ENCODE data around the gene C2orf76. TPM values are rescaled to one million over a fixed set of nuclear protein-coding genes. Genes with fewer than 3 reads are reported as not detected.

Gene C2orf76
- polyA plus RNA-seq, 1 donor from 2014 or later, result 37.7 TPM

GRCh38 chr2:119316066-119316465 lies 50.6 kb downstream of the C2orf76 start:
- Histone ChIP-seq H3K9ac (ENCODE audit: low read length) (no peak overlapping the region), H3K27ac (ENCODE audit: low read length) (no peak overlapping the region), H3K9me3 (ENCODE audit: low read length) (no peaks in the 10 kb centered on the region), H3K4me2 (ENCODE audit: low read length) (no peak overlapping the region), H2AFZ (ENCODE audit: low read depth, low read length) (no peak overlapping the region), H3K79me2 (replicated peaks; ENCODE audit: insufficient read depth, low read length) (no peaks in the 10 kb centered on the region), H3K9me2 (ENCODE audit: insufficient read depth, low read length) (no peaks in the 10 kb centered on the region), H3K4me3 (ENCODE audit: low read length) (no peak overlapping the region), H3F3A (ENCODE audit: insufficient read depth, low read length, poor library complexity, severe bottlenecking) (no peaks in the 10 kb centered on the region), H4K20me1 (ENCODE audit: insufficient read depth) (no peaks in the 10 kb centered on the region), H3K36me3 (ENCODE audit: insufficient read depth, low read length) (no peaks in the 10 kb centered on the region), H3K27me3 (ENCODE audit: insufficient read depth, low read depth, low read length) (no peaks in the 10 kb centered on the region)
- TF ChIP-seq SMC3 (conservative IDR thresholded peaks at IDR 0.05; ENCODE audit: poor library complexity) (no peak), EP300 (conservative IDR thresholded peaks at IDR 0.05; ENCODE audit: poor library complexity, severe bottlenecking) (no peak), POLR2AphosphoS5 (IDR thresholded peaks at IDR 0.05) (no peak), RAD21 (conservative IDR thresholded peaks at IDR 0.05) (no peak)
- TF ChIP-seq, protein P1, sequence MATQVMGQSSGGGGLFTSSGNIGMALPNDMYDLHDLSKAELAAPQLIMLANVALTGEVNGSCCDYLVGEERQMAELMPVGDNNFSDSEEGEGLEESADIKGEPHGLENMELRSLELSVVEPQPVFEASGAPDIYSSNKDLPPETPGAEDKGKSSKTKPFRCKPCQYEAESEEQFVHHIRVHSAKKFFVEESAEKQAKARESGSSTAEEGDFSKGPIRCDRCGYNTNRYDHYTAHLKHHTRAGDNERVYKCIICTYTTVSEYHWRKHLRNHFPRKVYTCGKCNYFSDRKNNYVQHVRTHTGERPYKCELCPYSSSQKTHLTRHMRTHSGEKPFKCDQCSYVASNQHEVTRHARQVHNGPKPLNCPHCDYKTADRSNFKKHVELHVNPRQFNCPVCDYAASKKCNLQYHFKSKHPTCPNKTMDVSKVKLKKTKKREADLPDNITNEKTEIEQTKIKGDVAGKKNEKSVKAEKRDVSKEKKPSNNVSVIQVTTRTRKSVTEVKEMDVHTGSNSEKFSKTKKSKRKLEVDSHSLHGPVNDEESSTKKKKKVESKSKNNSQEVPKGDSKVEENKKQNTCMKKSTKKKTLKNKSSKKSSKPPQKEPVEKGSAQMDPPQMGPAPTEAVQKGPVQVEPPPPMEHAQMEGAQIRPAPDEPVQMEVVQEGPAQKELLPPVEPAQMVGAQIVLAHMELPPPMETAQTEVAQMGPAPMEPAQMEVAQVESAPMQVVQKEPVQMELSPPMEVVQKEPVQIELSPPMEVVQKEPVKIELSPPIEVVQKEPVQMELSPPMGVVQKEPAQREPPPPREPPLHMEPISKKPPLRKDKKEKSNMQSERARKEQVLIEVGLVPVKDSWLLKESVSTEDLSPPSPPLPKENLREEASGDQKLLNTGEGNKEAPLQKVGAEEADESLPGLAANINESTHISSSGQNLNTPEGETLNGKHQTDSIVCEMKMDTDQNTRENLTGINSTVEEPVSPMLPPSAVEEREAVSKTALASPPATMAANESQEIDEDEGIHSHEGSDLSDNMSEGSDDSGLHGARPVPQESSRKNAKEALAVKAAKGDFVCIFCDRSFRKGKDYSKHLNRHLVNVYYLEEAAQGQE (IDR thresholded peaks at IDR 0.05; ENCODE audit: borderline replicate concordance), result no peak

DNA sequence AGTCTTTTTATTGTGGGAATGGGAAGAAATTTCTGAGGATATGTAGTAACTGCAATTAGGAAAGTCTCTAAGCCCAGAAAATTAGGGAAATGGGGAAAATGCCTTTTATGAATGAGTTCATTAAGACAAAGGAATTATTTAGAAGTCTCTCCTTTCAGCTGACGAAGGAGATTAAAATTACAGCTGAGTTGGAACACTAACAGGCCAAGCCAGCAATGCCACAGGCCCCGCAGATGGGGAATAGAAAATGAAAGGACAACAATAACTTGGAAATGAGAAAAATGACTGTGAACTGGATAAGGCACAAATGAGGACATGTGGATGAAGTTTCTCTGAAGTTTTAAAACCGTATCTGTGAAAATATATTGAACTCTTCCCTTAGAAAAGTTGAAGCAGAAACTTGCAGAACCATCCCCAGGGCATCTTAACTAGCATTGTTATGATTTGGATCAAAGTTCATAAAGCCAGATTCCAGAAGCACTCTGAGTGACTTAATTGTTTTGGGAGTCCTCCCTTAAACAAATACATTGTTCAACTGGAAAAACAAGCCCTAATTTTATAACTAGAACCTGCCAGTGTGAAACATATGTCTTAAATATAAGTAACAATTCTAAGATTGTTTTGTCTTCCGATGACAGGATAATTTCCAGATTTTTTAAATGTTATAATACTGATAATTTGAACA lies 51.3 kb downstream of the C2orf76 start:
- Histone ChIP-seq H4K20me1 (ENCODE audit: insufficient read depth) (no peaks in the 10 kb centered on the region), H3K79me2 (replicated peaks; ENCODE audit: insufficient read depth, low read length) (no peaks in the 10 kb centered on the region), H3K4me3 (ENCODE audit: low read length) (no peak overlapping the region), H3K27me3 (ENCODE audit: insufficient read depth, low read depth, low read length) (no peaks in the 10 kb centered on the region), H3K27ac (ENCODE audit: low read length) (no peak overlapping the region), H3K36me3 (ENCODE audit: insufficient read depth, low read length) (no peaks in the 10 kb centered on the region), H3F3A (ENCODE audit: insufficient read depth, low read length, poor library complexity, severe bottlenecking) (no peaks in the 10 kb centered on the region), H2AFZ (ENCODE audit: low read depth, low read length) (no peak overlapping the region), H3K9me2 (ENCODE audit: insufficient read depth, low read length) (no peaks in the 10 kb centered on the region), H3K9me3 (ENCODE audit: low read length) (no peaks in the 10 kb centered on the region), H3K4me2 (ENCODE audit: low read length) (no peak overlapping the region), H3K9ac (ENCODE audit: low read length) (no peak overlapping the region)
- TF ChIP-seq TAF1 (IDR thresholded peaks at IDR 0.05; ENCODE audit: low read depth) (no peak), EP300 (conservative IDR thresholded peaks at IDR 0.05; ENCODE audit: poor library complexity, severe bottlenecking) (no peak), EZH2 (IDR thresholded peaks at IDR 0.05; ENCODE audit: borderline replicate concordance, insufficient read depth, low read length, poor library complexity, severe bottlenecking) (no peak), RAD21 (conservative IDR thresholded peaks at IDR 0.05) (no peak), POLR2AphosphoS5 (IDR thresholded peaks at IDR 0.05) (no peak), MXI1 (conservative IDR thresholded peaks at IDR 0.05; ENCODE audit: poor library complexity, severe bottlenecking) (no peak), CTCF (IDR thresholded peaks at IDR 0.05; ENCODE audit: poor library complexity, severe bottlenecking) (no peak), SMC3 (conservative IDR thresholded peaks at IDR 0.05; ENCODE audit: poor library complexity) (no peak)
- TF ChIP-seq, protein P1 (IDR thresholded peaks at IDR 0.05; ENCODE audit: borderline replicate concordance), result no peak
